Transverse colon (tissue), 4 donors: ENCODE data around the gene TVP23A. TPM values are rescaled to one million over a fixed set of nuclear protein-coding genes. Genes with fewer than 3 reads are reported as not detected.

Source experiments
- DNase-seq: peaks from one replicate; pipeline ENCODE4 v3.0.0-alpha.2; 2019
- H3K27ac ChIP-seq, 4 donors: fragments of 200-600 bp; sonication (generic); 2 replicates each; pipeline ENCODE4 v1.5.1; 2016 to 2018; ENCODE audit warnings: inconsistent platforms in 4 of 4
- H3K27me3 ChIP-seq: fragments of 200-600 bp; sonication (generic); 2 replicates; pipeline ENCODE4 v1.5.1; 2017; ENCODE audit warnings: inconsistent platforms
- H3K36me3 ChIP-seq, 4 donors: fragments of 200-600 bp; sonication (generic); 2 replicates each; pipeline ENCODE4 v1.5.1; 2017 to 2019; ENCODE audit warnings: inconsistent platforms in 4 of 4
- H3K4me1 ChIP-seq, 4 donors: fragments of 200-600 bp; sonication (generic); 2 replicates each; pipeline ENCODE4 v1.5.1; 2017 to 2020; ENCODE audit warnings: inconsistent platforms in 4 of 4
- H3K4me3 ChIP-seq, 4 donors: fragments of 200-600 bp; sonication (generic); 1 replicate in 1 of 4; 2 replicates in 3 of 4; pipeline versions ENCODE4 v1.5.1 to v1.6.1; 2017 to 2019; ENCODE audit warnings: inconsistent platforms in 4 of 4
- H3K9me3 ChIP-seq, 2 donors: fragments of 200-600 bp; sonication (generic); 2 replicates each; pipeline ENCODE4 v1.5.1; 2017 to 2019; ENCODE audit warnings: inconsistent platforms in 2 of 2
- EP300 ChIP-seq: sonication (generic); formaldehyde crosslinking; IDR thresholded peaks from one replicate; pipeline ENCODE4 v1.6.1; 2017; ENCODE audit warnings: antibody characterized with exemption, low read depth
- POLR2A ChIP-seq: fragments of 450-650 bp; IDR thresholded peaks from one replicate; pipeline ENCODE4 v1.6.1; 2016; ENCODE audit warnings: antibody characterized with exemption, mild to moderate bottlenecking, moderate library complexity
- POLR2AphosphoS5 ChIP-seq, 3 donors: sonication (generic); formaldehyde crosslinking; IDR thresholded peaks; one replicate each; pipeline ENCODE4 v1.6.1; 2016; ENCODE audit warnings: antibody characterized with exemption in 3 of 3
- WGBS, 2 donors: methylation state at CpG; one replicate each; pipeline ENCODE4 v1.1.5; 2018; ENCODE audit warnings: low coverage in 1 of 2; 5-methylcytosine and 5-hydroxymethylcytosine counted together
- in situ Hi-C, 4 donors: fragments of 200-750 bp; cut with MboI; loops; one replicate each; pipeline versions ENCODE4 v1.15.0 to v1.15.1; 2017; ENCODE audit warnings: low sequenced_read_pairs in 3 of 4, low pct_ligation_motif_present in 1 of 4, low pct_unique_long_range_greater_than_20kb in 1 of 4
- intact Hi-C: fragments of 100-400 bp; cut with DNase I; formaldehyde crosslinking; loops from one replicate; pipeline ENCODE4 v1.15.1; 2023; ENCODE audit warnings: low total_unique reads
- small RNA-seq, 4 donors: library from RNA; depleted of rRNA; stranded (forward); fragments of <200 nt; gene quantifications; one replicate each; pipeline ENCODE3, GENCODE V24; 2016
- total RNA-seq, 4 donors: library from RNA; depleted of rRNA; stranded (reverse); fragments of >200 nt; gene quantifications; one replicate each; pipeline ENCODE4 v1.1.0, GENCODE V29; 2016
- TF ChIP-seq, protein P1 (sequence below), 5 experiments: fragments of 200-600 bp in 3 of 5; fragments of 450-650 bp in 2 of 5; sonication (generic) in 3 of 5; IDR thresholded peaks; 1 replicate in 2 of 5; 2 replicates in 3 of 5; pipeline ENCODE4 v1.5.1; 2016 to 2017; ENCODE audit warnings: antibody characterized with exemption in 5 of 5, inconsistent platforms in 3 of 5, mild to moderate bottlenecking in 2 of 5, moderate library complexity in 1 of 5

TVP23A gene
- total RNA-seq, 4 donors from 2014 or later = 0.14 to 0.16 TPM; not detected in 2

DNA sequence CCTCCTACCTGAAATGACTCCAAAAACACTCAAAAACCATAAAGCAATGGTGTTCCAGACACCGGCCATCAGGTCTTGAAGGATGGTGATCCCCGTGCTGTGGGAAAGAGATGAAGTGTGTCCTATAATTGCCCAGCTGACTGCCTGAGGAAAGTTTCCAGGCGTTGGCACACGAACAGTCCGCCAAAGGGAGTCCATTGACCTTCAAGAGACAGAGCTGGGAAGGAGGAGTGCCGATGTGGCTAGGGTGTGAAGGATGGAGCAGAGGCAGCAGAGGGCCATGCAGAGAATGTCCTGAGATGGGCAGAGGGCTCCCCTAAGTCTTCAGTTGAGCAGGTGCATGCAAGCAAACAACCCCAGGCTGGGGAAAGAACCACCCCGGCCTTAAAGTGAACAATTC is 86.8 kb downstream of the TVP23A start:
- 74 to 89% methylated on average over 3 to 7 of the region's 7 CpGs for WGBS, 2 donors
- in situ Hi-C loops = loop anchor here in 3 of 4 donors (5.0 to 25.0 kb wide), 5 partner anchors 214 to 1594 kb away; no protein-coding TSS in a partner anchor

DNA sequence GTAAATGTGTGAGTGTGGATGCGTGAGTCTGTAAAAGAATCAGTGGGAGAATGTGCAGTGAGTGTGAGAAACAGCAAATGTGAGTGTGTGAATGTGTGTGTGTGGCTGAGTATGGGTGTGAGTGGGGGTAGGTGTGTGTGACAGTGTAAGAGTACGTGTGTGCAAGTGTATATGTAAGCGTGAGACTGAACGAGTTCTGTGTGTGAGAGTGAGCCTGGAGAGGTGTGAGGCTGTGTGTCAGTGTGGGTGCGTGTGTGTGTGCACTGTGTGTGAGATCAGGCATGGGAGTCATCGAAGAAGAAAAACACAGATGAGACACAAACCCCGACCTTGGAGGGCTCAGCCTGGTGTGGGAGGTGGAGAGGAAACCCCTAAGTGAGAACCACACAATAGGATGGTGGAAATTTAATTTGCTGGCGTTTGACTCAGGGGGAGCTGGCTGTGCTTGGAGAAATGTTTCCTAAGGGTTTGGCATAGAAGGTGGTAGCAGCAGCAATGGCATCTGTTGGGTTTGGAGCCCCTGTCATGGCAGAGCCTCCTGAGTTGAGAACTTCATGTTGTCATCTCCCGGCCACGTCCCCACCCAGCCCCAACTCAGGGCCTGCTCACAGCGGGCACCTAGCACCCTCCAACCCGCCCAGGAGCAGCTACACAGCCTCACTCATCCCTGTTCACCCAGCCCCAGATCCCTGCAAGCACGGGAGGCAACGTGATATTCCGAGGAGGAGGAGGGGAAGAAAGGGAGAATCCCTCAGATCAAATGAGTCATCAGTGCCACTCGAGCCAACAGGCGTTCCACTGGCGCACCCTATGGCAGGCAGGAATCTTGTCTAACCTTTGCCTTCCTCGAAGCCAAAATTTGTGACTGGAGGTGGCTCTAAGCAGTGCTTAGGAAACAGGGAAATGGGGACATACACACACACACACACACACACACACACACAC is 89.2 kb downstream of the TVP23A start:
- H3K27me3 ChIP-seq = no peaks in the 10 kb centered on the region
- H3K4me1 ChIP-seq = no peaks in the 10 kb centered on the region
- no peak overlapping the region for H3K4me3 ChIP-seq
- intact Hi-C loops = loop anchor here (5.0 kb wide), 1 partner anchor 972 kb away; no protein-coding TSS in a partner anchor
- no peaks in the 10 kb centered on the region for H3K9me3 ChIP-seq
- H3K27ac ChIP-seq = no peak overlapping the region
- 64 to 83% methylated on average over 7 to 19 of the region's 19 CpGs for WGBS, 2 donors
- DNase-seq = peak; percentile 21
- no peaks in the 10 kb centered on the region for H3K36me3 ChIP-seq
- in situ Hi-C loops = loop anchor here in 3 of 4 donors (5.0 to 25.0 kb wide), 5 partner anchors 212 to 1592 kb away; no protein-coding TSS in a partner anchor
- TF ChIP-seq POLR2A (no peak), POLR2AphosphoS5 (IDR thresholded peaks at IDR 0.05) (no peak), EP300 (no peak)
- TF ChIP-seq, protein P1, sequence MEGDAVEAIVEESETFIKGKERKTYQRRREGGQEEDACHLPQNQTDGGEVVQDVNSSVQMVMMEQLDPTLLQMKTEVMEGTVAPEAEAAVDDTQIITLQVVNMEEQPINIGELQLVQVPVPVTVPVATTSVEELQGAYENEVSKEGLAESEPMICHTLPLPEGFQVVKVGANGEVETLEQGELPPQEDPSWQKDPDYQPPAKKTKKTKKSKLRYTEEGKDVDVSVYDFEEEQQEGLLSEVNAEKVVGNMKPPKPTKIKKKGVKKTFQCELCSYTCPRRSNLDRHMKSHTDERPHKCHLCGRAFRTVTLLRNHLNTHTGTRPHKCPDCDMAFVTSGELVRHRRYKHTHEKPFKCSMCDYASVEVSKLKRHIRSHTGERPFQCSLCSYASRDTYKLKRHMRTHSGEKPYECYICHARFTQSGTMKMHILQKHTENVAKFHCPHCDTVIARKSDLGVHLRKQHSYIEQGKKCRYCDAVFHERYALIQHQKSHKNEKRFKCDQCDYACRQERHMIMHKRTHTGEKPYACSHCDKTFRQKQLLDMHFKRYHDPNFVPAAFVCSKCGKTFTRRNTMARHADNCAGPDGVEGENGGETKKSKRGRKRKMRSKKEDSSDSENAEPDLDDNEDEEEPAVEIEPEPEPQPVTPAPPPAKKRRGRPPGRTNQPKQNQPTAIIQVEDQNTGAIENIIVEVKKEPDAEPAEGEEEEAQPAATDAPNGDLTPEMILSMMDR (IDR thresholded peaks at IDR 0.05) = no peak

More for the DNA sequence above, 86.8 kb downstream of the TVP23A start:
- Histone ChIP-seq H3K27me3 (no peaks in the 10 kb centered on the region), H3K9me3 (no peaks in the 10 kb centered on the region), H3K36me3 (no peaks in the 10 kb centered on the region), H3K4me1 (peaks cover 0 to 3% (median 0%) of the 10 kb centered on the region in 4 donors), H3K27ac (no peak overlapping the region), H3K4me3 (no peak overlapping the region)
- intact Hi-C loops = loop anchor here (5.0 kb wide), 1 partner anchor 974 kb away; no protein-coding TSS in a partner anchor
- DNase-seq = no peak
- TF ChIP-seq POLR2AphosphoS5 (IDR thresholded peaks at IDR 0.05) = no peak
- TF ChIP-seq, protein P1 (IDR thresholded peaks at IDR 0.05) = no peak
- no peak for TF ChIP-seq EP300
- no peak for TF ChIP-seq POLR2A

- peak; percentile 42 for DNase-seq
- in situ Hi-C loops = loop anchor here in 2 of 4 donors (25.0 kb wide), 2 partner anchors 466 to 1591 kb away; no protein-coding TSS in a partner anchor
- no peaks in the 10 kb centered on the region for H3K4me1 ChIP-seq
- no peaks in the 10 kb centered on the region for H3K27me3 ChIP-seq
- no peak overlapping the region for H3K27ac ChIP-seq
- TF ChIP-seq POLR2A = no peak
- TF ChIP-seq, protein P1 (IDR thresholded peaks at IDR 0.05) = no peak
- no peak for TF ChIP-seq POLR2AphosphoS5 (IDR thresholded peaks at IDR 0.05)
- no peak for TF ChIP-seq EP300
- no peak overlapping the region for H3K4me3 ChIP-seq
- intact Hi-C loops = no loop called here
- WGBS, 2 donors = 53 to 84% methylated on average over 7 to 16 of the region's 16 CpGs
- no peaks in the 10 kb centered on the region for H3K36me3 ChIP-seq
- no peaks in the 10 kb centered on the region for H3K9me3 ChIP-seq
These were observed 90.3 kb downstream of the TVP23A start for GRCh38 chr16:10728003-10728887.

Small RNAs within 50 kb of the gene (small RNA-seq; reads per million reads assigned to genes)
- gene MTND4LP24 = 0 reads per million in 4 donors
- 0 reads per million in 4 donors for gene MTND6P33

Other genes with a start within 250 kb of the TVP23A start
- 10 to 100 TPM; 22.1 to 51.0 (median 40.2) TPM for gene EMP2, start 238.2 kb downstream of the TVP23A start, total RNA-seq
- 1 to 10 TPM in 1 of 4 donors, not detected in 3; 2.5 TPM for gene TEKT5, start 123.9 kb downstream of the TVP23A start, total RNA-seq
- 10 to 100 TPM; 11.6 to 23.8 (median 22.5) TPM for gene NUBP1, start 75.0 kb downstream of the TVP23A start, total RNA-seq
- 10 to 100 TPM in 2 of 4 donors, 1 to 10 TPM in 2; 1.2 to 26.9 (median 13.9) TPM for gene CIITA, start 58.4 kb upstream of the TVP23A start, total RNA-seq
- 10 to 100 TPM; 36.2 to 76.4 (median 56.0) TPM for gene DEXI, start 123.7 kb upstream of the TVP23A start, total RNA-seq
- 100 to 1,000 TPM in 2 of 4 donors, 10 to 100 TPM in 2; 38.2 to 153 (median 92.7) TPM for gene CLEC16A, start 125.8 kb upstream of the TVP23A start, total RNA-seq